Muscle layer of colon (tissue), 2 donors: ENCODE results near the gene ICAM2.
"Not testable (repeated sequence)": the region's sequence is repeated elsewhere in the genome, so short reads cannot be mapped to it uniquely, and the experiment has no call there.

ENCODE experiments used
- H3K27ac ChIP-seq: one replicate; pipeline ENCODE4 v1.7.0; 2013; ENCODE audit warnings: low read depth, mild to moderate bottlenecking, low read length, moderate library complexity
- H3K27me3 ChIP-seq, 2 donors: one replicate each; pipeline ENCODE4 v1.7.0; 2013; ENCODE audit warnings: low read length in 2 of 2, mild to moderate bottlenecking in 2 of 2; ENCODE audit not compliant: insufficient read depth in 2 of 2, control insufficient read depth in 1 of 2
- H3K36me3 ChIP-seq: one replicate; pipeline ENCODE4 v1.7.0; 2013; ENCODE audit warnings: mild to moderate bottlenecking, low read length; ENCODE audit not compliant: insufficient read depth
- H3K4me1 ChIP-seq: one replicate; pipeline ENCODE4 v1.7.0; 2013; ENCODE audit warnings: mild to moderate bottlenecking, low read length; ENCODE audit not compliant: insufficient read depth
- H3K4me3 ChIP-seq, 2 donors: one replicate each; pipeline ENCODE4 v1.7.0; 2013; ENCODE audit warnings: low read length in 2 of 2, low read depth in 1 of 2, mild to moderate bottlenecking in 1 of 2, moderate library complexity in 1 of 2
- H3K9ac ChIP-seq: one replicate; pipeline ENCODE4 v1.7.0; 2013; ENCODE audit warnings: low read length
- H3K9me3 ChIP-seq: one replicate; pipeline ENCODE4 v1.7.0; 2013; ENCODE audit warnings: mild to moderate bottlenecking, low read length
- donor health status: abdominal sarcoma.
- donor health status: Adenocarcinoma of cecum.

ICAM2 gene

DNA sequence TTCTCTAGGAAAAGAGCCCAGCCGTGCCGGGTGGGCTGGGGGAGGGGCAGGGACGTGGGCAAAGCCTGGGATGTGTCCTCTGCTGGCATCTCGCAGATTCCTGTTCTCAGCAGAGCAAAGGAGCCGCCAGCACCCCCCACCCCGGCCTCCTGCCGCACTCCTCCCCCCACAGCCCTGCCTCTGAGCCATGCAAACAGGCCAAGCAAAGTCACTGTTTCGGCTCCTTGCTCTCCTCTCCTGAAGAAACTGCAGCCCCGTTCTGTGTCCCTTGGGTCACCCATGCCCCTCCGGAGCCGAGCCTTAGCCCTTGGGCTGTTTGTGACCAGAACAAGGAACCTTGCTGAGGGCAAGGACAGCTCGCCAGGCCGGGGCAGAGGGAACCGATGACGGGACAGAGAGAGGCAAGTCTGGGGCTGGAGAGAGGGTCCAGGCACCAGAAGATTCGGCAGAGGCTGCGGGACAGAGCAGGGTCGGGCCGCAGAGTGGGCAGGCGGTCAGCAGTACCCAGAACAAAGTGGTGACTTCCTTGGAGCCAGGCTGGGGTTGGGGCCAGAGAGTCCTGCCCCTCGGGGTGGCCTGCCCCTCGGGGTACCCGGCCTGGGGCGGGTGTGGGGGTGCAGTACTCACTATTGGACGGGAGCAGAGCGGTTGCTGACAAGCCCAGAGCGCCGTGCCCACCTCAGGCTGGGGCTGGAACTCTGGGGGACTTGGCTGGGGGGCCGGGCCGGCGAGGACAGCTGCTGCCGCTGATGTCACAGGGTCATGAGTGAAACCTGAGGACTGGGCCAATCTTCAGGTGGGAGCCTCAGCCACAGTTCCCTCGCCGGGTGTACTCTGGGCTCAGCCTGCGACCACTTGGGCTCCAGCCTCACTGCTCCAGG is 31.5 kb downstream of the ICAM2 start:
- no peak overlapping the region for H3K9ac ChIP-seq
- H3K4me3 ChIP-seq: peak overlapping the region in 1 of 2 donors; percentile 27

DNA sequence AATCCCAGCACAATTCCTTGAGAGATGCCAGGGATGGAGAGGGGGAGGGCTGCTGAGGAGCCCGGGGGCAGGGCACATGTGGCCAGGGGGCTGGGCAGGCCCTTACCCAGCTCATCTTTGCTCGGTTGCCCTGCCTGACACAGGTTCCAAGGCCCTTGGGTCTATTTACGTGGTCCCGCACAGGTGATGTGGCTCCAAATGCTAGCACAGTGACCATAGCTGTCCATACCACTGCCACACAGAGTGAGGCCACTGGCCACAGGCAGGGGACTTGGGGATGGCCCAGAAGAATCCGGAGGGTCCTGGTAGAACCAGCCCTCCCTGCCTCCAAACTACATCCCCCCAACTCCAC is 32.3 kb downstream of the ICAM2 start:
- peaks cover 9% of the 10 kb centered on the region for H3K4me1 ChIP-seq
- H3K4me3 ChIP-seq: no peak overlapping the region
- H3K9me3 ChIP-seq: no peaks in the 10 kb centered on the region
- H3K36me3 ChIP-seq: no peaks in the 10 kb centered on the region
- peak overlapping the region; percentile 44 for H3K27ac ChIP-seq
- H3K27me3 ChIP-seq: peaks cover 12 to 13% of the 10 kb centered on the region in 2 donors
- H3K9ac ChIP-seq: no peak overlapping the region

More for the DNA sequence above, 31.5 kb downstream of the ICAM2 start:
- Histone ChIP-seq H3K36me3 (no peaks in the 10 kb centered on the region), H3K27ac (peak overlapping the region; percentile 44), H3K9me3 (no peaks in the 10 kb centered on the region), H3K4me1 (peaks cover 5% of the 10 kb centered on the region), H3K27me3 (peaks cover 12 to 13% of the 10 kb centered on the region in 2 donors)

DNA sequence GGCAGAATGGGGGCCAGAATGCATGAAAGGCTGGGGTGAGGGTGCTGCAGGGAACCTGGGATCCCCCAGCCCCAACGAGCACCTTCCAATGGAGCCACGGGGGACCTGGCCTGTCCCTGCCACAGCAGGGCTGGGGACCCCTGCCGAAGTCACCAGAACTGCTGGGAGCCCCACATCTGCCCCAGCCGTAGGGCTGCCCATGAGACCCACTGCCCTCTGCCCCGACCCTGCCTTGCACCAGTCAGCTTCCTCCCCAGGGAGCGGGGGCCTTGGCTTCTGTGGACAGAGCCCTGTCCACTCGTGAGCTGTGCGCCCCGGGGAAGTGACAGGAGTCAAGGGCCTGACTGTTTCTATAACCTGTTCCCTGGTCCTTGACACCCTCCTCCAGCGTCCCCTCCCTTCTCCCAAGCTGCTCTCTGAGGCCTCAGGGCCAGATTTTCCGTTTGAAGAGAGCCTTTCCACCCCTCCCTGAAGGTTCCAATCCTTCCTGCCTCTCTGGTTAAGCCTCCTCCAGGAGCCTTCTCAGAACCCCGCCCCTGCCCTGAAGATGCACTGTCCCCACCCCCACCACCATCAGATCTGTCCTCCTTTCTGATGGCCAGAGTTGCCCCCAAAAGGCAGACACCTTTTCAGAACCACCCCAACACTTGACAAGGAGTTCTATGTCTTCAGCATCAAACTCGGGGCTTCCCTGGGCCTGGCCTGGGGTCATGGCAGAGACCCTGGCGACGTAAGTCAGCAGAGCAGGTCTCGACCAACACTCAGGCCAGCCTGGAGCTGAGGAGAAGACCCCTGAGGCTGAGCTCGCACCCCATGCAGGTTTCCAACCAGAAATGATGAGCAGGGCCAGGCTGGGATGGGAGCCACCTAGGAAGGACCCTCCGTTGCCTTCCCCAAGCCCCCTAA is 33.0 kb downstream of the ICAM2 start:
- Histone ChIP-seq H3K4me3 (no peak overlapping the region), H3K36me3 (no peaks in the 10 kb centered on the region), H3K27me3 (peaks cover 9 to 13% of the 10 kb centered on the region in 2 donors), H3K9ac (no peak overlapping the region), H3K9me3 (no peaks in the 10 kb centered on the region), H3K4me1 (peaks cover 12% of the 10 kb centered on the region), H3K27ac (peak overlapping the region; percentile 13)

DNA sequence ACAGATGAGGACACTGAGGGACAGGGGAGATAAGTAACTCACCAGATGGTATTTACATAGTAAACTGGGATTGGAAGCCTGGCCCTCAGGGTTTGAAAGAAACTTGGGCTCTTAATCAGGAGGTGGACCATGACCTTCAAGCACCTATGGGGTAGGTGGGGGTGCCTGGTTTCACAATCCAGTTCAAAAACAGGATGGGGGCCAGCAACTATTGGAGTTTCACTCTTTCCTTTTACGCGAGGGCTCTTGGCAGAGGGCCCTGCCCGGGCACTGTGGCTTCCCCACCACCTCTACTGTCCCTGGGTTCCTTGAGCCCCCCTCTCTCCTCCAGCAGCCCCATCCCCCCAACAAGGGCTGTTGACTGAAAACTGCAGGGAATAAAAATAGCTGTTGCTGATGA is 33.6 kb downstream of the ICAM2 start:
- H3K27ac ChIP-seq: no peak overlapping the region
- no peak overlapping the region for H3K9ac ChIP-seq

DNA sequence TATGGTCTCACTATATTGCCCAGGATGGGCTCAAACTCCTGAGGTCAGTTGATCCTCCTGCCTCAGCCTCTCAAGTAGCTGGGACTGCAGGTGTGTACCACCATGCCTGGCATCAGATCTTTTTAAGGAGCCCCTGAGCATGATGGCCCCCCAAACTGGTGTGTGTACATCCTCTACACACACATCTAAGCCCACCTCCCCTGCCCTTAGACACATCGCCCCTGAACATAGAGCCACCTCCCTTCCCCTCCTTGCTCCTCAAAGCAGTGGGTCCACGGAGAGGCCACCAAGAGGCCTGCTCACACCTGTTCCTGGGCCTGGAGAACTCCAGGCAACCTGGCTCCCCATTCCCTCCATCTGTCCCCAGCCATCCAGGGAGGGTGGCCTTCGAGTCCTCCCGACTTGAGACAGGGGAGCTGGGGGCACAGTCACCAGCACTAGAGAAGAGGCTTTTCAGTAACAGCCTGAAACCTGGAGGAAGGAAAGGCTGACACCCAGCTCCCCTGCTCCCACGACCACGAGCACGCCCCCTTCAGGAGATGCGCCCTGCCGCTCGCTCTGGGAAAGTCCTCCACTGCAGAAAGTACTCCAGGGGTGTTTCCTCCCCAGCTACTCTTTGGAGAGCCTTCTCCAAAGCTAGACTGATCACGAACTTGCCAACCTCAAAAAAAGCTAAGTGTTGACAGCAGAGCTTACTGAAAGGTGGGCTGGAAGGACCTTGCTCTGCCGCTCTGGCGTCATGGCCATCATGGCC is 34.9 kb downstream of the ICAM2 start:
- Histone ChIP-seq H3K4me1 (peaks cover 14% of the 10 kb centered on the region), H3K27me3 (peaks cover 0 to 6% of the 10 kb centered on the region in 2 donors), H3K9me3 (no peaks in the 10 kb centered on the region), H3K4me3 (no peak overlapping the region), H3K36me3 (no peaks in the 10 kb centered on the region), H3K9ac (no peak overlapping the region), H3K27ac (no peak overlapping the region)

More for the DNA sequence above, 33.6 kb downstream of the ICAM2 start:
- no peaks in the 10 kb centered on the region for H3K36me3 ChIP-seq
- no peaks in the 10 kb centered on the region for H3K9me3 ChIP-seq
- H3K4me1 ChIP-seq: peaks cover 12% of the 10 kb centered on the region
- peaks cover 2 to 11% of the 10 kb centered on the region in 2 donors for H3K27me3 ChIP-seq
- no peak overlapping the region for H3K4me3 ChIP-seq

DNA sequence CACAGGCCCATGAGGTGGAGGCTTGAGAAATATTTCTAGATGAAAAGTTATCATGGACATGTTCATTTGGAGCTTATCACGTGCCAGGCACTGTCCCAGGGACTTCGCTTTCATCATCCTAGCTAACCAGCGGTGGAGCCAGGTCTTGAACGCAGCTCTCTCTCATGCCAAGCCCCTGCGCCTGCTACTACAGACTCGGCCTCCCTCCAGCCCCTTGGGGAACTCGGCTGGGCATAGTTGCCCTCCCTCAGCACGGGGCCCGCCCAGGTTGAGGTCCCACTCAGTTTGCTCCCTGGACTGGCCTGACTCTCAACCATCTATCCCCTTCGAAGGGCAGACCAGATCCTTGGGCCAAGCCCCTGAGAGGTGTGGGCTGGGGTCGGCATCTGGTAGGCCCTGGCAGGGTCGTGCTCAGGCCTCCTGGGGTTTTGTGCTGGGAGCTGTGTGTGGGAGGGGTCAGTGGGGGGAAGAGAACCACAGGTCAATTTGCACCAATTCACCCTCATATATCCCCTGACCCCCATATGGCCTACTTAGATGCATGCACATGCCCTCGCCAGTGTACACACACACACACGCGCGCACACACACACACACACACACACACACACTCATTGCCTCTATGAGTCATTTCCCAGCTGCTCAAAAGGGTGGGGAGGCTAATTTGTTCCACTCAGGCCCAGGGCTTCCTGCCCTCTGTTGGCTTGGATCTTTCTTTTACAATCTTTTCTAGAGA is 35.6 kb downstream of the ICAM2 start:
- H3K4me1 ChIP-seq: peaks cover 20% of the 10 kb centered on the region
- no peak overlapping the region for H3K9ac ChIP-seq
- H3K27me3 ChIP-seq: peaks cover 0 to 4% of the 10 kb centered on the region in 2 donors
- peak overlapping the region; percentile 49 for H3K27ac ChIP-seq
- H3K4me3 ChIP-seq: no peak overlapping the region
- no peaks in the 10 kb centered on the region for H3K9me3 ChIP-seq
- no peaks in the 10 kb centered on the region for H3K36me3 ChIP-seq

DNA sequence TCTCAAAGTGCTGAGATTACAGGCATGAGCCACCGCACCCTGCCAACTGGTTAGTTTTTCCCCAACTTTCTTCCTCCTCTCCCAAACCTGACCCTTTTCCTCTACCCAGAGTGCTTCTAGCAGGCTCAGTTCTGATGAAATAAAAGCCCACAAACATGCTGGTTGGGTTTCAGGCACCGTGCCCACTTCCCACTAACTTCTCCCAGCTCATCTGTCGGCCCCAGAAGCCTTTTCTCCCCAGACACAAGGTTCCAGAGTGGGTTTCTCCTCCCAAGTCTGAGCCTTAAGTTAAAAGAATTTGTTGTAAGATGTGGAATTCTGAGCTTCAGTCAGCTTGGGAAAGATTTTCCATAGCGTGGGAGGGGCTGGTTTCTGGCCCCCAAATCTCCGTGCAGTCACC is 36.2 kb downstream of the ICAM2 start:
- Histone ChIP-seq H3K9ac (no peak overlapping the region), H3K36me3 (no peaks in the 10 kb centered on the region), H3K9me3 (no peaks in the 10 kb centered on the region), H3K4me3 (no peak overlapping the region), H3K27ac (no peak overlapping the region), H3K27me3 (peaks cover 0 to 4% of the 10 kb centered on the region in 2 donors), H3K4me1 (peaks cover 20% of the 10 kb centered on the region)

DNA sequence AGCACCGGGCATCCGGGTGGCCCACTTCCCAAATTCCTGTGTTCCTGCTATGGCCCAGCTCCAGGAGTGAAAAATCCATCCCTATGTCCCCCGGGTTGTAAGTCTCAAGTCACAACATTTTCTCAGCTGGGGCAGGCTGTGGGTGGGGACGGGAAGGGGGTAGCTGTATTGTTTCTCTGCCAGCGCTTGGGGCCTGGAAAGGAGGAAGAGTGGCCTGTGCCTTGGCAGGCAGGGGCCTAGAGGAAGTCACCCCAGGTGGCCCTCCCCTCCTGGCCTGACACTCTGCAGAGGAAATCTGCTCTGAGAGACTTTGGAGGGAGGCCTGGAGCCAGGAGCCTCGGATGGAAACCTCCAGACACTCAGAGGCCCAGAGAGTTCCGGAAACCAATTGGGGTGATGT is 37.1 kb downstream of the ICAM2 start:
- no peak overlapping the region for H3K27ac ChIP-seq

DNA sequence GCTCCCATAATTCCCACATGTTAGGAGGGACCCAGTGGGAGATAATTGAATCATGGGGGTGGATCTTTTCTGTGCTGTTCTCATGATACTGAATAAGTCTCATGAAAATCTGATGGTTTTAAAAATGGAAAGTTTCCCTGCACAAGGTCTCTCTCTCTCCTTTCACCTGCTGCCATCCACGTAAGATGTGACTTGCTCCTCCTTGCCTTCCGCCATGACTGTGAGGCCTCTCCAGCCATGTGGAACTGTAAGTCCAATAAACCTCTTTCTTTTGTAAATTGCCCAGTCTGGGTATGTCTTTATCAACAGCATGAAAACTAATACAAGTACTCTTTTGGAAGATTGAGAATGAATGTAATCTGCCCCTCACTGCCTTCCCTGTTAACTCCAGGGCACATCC is 37.8 kb downstream of the ICAM2 start:
- not testable (repeated sequence) for H3K36me3 ChIP-seq, H3K9me3 ChIP-seq, H3K27ac ChIP-seq, H3K9ac ChIP-seq, H3K27me3 ChIP-seq, H3K4me3 ChIP-seq
- H3K4me1 ChIP-seq: peaks cover 20% of the 10 kb centered on the region

More for the DNA sequence above, 37.1 kb downstream of the ICAM2 start:
- Histone ChIP-seq H3K4me3 (no peak overlapping the region), H3K9ac (no peak overlapping the region), H3K36me3 (no peaks in the 10 kb centered on the region), H3K27me3 (no peaks in the 10 kb centered on the region), H3K4me1 (peaks cover 20% of the 10 kb centered on the region), H3K9me3 (no peaks in the 10 kb centered on the region)

DNA sequence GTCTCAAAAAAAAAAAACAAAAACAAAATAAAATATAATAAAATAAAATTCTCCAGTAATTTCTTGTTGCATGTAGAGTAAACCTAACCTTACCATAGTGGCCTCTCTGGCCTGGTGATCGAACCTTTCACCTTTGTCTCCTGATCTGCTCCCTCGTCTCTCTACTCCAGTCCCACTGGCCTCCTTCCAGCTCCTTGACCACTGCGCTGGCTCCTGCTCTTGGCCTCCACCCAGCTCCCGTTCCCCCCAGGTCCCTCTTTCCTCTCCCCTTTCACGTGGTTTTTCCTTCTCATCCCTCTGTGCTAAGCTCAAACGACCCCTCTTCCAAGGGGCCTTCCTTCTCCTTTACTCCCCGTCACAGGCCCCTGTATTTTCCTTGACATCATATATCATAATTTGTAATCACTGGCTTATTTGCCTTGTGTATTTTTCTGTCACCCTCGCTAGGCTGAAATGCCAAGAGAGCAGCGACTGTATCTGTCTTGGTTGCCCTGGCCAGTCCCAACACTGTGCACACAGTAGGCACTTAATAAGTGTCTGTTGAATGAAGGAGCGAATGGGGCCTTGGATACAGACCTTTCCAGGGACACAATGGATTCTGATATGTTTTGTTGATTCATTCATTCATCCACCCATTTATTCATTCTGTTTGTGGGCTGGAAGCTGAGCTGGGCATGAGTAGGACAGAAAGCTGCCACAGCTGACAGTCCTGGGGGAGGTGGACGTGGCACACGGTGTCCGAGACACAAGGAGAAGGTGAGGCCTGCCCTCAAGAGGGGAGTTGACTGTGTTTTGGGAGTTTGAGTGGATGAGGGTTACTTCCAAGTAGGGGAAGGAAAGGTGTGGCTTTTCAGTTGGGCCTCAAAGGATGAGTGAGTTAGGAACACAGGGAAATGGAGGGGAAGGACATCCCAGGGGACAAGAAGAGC is 41.9 kb downstream of the ICAM2 start:
- H3K27ac ChIP-seq: no peak overlapping the region
- peaks cover 15% of the 10 kb centered on the region for H3K4me1 ChIP-seq

More for the DNA sequence above, 41.9 kb downstream of the ICAM2 start:
- Histone ChIP-seq H3K27me3 (no peaks in the 10 kb centered on the region), H3K36me3 (no peaks in the 10 kb centered on the region), H3K9me3 (no peaks in the 10 kb centered on the region), H3K4me3 (no peak overlapping the region), H3K9ac (no peak overlapping the region)
